Adipocyte (in vitro differentiated cells): ENCODE results near the gene NPEPPS.
A peak's percentile ranks its signal among the peaks of the same experiment; 100 is the strongest.
"Not testable (repeated sequence)": the region's sequence is repeated elsewhere in the genome, so short reads cannot be mapped to it uniquely, and the experiment has no call there.

Experiments
- DNase-seq: peaks from one replicate; pipeline ENCODE4 v3.0.0-alpha.2; 2015; ENCODE audit warnings: low read depth
- H3K27me3 ChIP-seq: replicated peaks from 2 replicates; pipeline ENCODE4 v1.7.0; 2013; ENCODE audit warnings: mild to moderate bottlenecking, low read length, moderate library complexity; ENCODE audit not compliant: control insufficient read depth, insufficient read depth
- H3K36me3 ChIP-seq: 2 replicates; pipeline ENCODE4 v1.7.0; 2013; ENCODE audit warnings: low read length, mild to moderate bottlenecking, moderate library complexity; ENCODE audit not compliant: control insufficient read depth, insufficient read depth, severe bottlenecking
- H3K4me1 ChIP-seq: 2 replicates; pipeline ENCODE4 v1.7.0; 2013; ENCODE audit warnings: mild to moderate bottlenecking, low read length, moderate library complexity; ENCODE audit not compliant: control insufficient read depth, insufficient read depth
- H3K4me3 ChIP-seq: 2 replicates; pipeline ENCODE4 v1.7.0; 2013; ENCODE audit warnings: mild to moderate bottlenecking, low read length, moderate library complexity
- H3K9ac ChIP-seq: 2 replicates; pipeline ENCODE4 v1.7.0; 2013; ENCODE audit warnings: mild to moderate bottlenecking, low read length, moderate library complexity
- H3K9me3 ChIP-seq: 2 replicates; pipeline ENCODE4 v1.7.0; 2013; ENCODE audit warnings: mild to moderate bottlenecking, low read length, moderate library complexity; ENCODE audit not compliant: control insufficient read depth

Gene NPEPPS

DNA sequence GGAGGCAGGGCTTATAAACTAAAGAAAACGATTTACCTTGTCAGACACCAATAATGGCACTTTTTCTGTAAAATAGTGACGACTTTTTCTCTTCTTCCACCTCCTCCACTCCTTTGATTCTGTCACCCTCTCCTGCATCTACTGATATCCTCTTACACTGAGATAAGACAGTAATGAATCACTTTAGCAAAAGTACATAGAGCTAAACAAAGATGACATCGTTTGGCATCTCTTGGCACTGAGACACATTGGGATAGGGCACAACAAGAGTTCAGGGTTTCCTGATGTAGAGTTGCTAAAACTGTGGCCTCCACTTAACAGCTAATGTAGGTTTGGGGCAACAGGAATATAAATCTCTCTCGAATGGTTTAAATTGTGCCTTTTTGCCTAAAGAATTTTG lies 10.6 kb upstream of the NPEPPS start:
- H3K9me3 ChIP-seq, DNase-seq, H3K4me3 ChIP-seq, H3K4me1 ChIP-seq, H3K9ac ChIP-seq, H3K36me3 ChIP-seq, H3K27me3 ChIP-seq: not testable (repeated sequence)

- H3K36me3 ChIP-seq, H3K4me3 ChIP-seq, H3K9ac ChIP-seq, DNase-seq, H3K27me3 ChIP-seq, H3K9me3 ChIP-seq, H3K4me1 ChIP-seq: not testable (repeated sequence)
These were observed 9.5 kb upstream of the NPEPPS start for GRCh38 chr17:47521434-47521833.

GRCh38 chr17:47522341-47522740 lies 8.6 kb upstream of the NPEPPS start:
- not testable (repeated sequence) for H3K27me3 ChIP-seq, H3K36me3 ChIP-seq, DNase-seq, H3K4me1 ChIP-seq, H3K9ac ChIP-seq, H3K4me3 ChIP-seq, H3K9me3 ChIP-seq

DNA sequence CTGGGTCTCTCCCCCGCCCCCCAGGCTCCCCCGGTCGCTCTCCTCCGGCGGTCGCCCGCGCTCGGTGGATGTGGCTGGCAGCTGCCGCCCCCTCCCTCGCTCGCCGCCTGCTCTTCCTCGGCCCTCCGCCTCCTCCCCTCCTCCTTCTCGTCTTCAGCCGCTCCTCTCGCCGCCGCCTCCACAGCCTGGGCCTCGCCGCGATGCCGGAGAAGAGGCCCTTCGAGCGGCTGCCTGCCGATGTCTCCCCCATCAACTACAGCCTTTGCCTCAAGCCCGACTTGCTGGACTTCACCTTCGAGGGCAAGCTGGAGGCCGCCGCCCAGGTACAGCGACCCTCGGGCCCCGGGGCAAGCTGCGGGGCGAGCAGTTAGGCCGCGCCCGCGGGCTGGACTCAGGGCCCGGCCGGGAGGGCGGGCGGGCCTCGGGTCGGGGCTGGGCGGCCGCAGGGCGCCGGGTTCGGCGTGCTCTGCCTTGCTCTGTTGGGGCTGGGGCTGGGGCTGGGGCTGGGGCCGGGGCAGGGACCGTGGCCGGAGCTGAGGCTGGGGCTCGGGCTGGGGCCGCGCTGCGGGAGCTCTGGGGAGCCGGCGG lies 419 bp downstream of the NPEPPS start:
- H3K27me3 ChIP-seq, H3K9me3 ChIP-seq, H3K4me1 ChIP-seq, H3K36me3 ChIP-seq: not testable (repeated sequence)
- peak overlapping the region; percentile 89 for H3K9ac ChIP-seq
- peak overlapping the region; percentile 83 for H3K4me3 ChIP-seq
- DNase-seq: peak; percentile 12

DNA sequence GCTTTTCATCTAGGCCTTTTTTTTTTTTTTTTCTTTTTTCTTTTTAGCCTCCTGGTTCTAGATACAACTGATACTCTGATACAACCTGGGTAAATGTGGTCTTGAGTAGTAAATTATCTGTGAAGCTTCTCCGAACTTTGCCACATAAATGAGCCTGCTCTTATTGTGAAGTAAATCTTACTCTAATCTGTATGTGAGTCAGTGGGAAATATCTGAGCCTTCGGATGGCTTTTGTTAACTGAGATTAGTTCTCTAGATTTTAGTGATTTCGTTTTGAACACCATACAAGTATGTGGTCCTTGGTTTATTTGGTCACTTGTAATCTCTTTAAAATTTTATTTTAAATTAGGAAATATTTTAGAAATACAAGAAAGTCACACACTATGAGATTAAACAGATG lies 8.2 kb downstream of the NPEPPS start:
- DNase-seq: peak; percentile 43
- H3K4me1 ChIP-seq, H3K9me3 ChIP-seq, H3K27me3 ChIP-seq, H3K36me3 ChIP-seq: not testable (repeated sequence)
- Histone ChIP-seq H3K4me3 (peak overlapping the region; percentile 58), H3K9ac (peak overlapping the region; percentile 63)

DNA sequence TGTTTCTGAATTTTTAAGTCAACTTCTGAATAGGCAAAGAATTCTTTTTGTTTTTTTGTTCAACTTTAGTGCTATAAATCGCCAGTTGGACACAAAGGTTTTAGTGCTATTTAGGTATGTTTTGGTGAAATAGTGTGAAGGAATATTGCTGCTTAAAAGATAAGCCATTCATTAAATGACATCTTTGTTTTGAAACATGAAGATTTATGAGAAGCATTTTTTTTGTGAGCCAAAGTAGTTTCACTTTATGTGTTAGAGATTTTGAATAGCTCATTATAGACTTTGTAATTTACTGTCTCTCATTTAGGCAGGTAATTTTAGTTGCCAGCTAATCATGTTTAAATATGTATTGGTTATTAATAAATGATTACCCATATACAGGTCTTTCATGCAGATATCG lies 10.8 kb downstream of the NPEPPS start:
- H3K4me3 ChIP-seq, DNase-seq, H3K36me3 ChIP-seq, H3K4me1 ChIP-seq, H3K9me3 ChIP-seq, H3K9ac ChIP-seq, H3K27me3 ChIP-seq: not testable (repeated sequence)

GRCh38 chr17:47544327-47544726 lies 13.4 kb downstream of the NPEPPS start:
- H3K36me3 ChIP-seq, H3K4me1 ChIP-seq, H3K4me3 ChIP-seq, H3K9ac ChIP-seq, H3K9me3 ChIP-seq, DNase-seq, H3K27me3 ChIP-seq: not testable (repeated sequence)

DNA sequence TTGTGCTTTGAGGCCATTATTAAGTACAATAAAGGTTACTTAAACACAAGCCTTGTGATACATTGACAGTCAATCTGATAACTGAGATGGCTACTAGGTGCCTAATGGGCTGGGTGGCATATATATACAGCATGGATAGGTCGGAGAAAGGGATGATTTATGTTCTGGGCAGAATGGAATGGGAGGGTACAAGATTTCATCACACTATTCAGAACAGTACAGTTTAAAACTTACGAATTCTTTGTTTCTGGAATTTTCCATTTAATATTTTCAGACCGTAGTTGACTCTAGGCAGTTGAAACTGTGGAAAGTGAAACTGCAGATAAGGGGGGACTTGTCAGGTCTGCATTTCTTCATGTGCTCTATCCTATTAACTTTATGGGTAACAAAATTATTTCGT lies 23.8 kb downstream of the NPEPPS start:
- H3K9me3 ChIP-seq, H3K4me3 ChIP-seq, H3K36me3 ChIP-seq, H3K4me1 ChIP-seq, H3K27me3 ChIP-seq: not testable (repeated sequence)
- peak; percentile 3 for DNase-seq
- H3K9ac ChIP-seq: peak overlapping the region; percentile 21

DNA sequence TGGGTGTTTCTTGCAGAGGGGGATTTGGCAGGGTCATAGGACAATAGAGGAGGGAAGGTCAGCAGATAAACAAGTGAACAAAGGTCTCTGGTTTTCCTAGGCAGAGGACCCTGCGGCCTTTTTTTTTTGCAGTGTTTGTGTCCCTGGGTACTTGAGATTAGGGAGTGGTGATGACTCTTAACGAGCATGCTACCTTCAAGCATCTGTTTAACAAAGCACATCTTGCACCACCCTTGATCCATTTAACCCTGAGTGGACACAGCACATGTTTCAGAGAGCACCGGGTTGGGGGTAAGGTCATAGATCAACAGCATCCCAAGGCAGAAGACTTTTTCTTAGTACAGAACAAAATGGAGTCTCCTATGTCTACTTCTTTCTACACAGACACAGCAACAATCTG lies 25.2 kb downstream of the NPEPPS start:
- not testable (repeated sequence) for H3K36me3 ChIP-seq, H3K4me1 ChIP-seq, H3K9ac ChIP-seq, H3K4me3 ChIP-seq, DNase-seq, H3K27me3 ChIP-seq, H3K9me3 ChIP-seq

DNA sequence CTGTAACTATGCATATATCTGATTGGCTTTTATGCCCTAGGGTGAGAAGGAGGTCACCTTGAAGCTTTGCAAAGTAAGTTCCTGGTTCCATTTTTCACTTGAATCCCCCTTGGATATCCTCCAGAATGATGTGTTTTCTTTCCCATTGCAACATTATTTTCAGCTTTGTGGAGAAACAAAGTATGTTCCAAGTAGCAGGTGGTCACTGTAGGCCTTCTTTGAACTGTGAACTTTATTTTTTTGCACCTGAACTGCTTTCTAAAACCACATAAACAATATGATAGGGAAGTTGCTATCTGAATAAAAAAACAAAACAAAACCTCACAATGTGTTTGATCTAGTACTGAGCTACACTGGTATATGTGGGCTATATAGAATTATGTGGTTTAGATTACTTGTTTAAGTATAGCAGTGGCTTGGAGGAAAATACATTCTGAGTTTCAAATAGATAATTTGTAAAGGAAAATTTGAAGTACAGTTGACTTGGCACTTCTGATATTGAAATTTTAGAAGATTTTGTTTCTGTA lies 29.7 kb downstream of the NPEPPS start:
- not testable (repeated sequence) for H3K4me1 ChIP-seq, H3K27me3 ChIP-seq, H3K9me3 ChIP-seq, H3K9ac ChIP-seq, H3K4me3 ChIP-seq, H3K36me3 ChIP-seq, DNase-seq

GRCh38 chr17:47561698-47562405 lies 30.9 kb downstream of the NPEPPS start:
- H3K9me3 ChIP-seq, H3K4me1 ChIP-seq, H3K4me3 ChIP-seq, DNase-seq, H3K36me3 ChIP-seq, H3K27me3 ChIP-seq, H3K9ac ChIP-seq: not testable (repeated sequence)

DNA sequence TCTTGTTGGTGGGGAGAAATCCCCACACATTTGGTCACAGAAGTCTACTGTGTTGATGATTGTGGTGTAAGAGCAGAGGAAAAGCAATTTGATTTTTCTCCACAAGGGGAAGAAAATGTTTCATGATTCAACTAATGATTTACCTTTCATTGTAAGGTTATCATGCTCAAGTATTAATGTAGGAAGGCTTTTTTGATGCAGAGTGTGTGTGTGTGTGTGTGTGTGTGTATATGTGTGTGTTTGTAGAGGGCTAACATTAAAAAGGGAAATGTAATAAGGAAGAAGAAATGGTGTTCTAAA lies 31.4 kb downstream of the NPEPPS start:
- not testable (repeated sequence) for H3K27me3 ChIP-seq, H3K9ac ChIP-seq

More for the DNA sequence above, 31.4 kb downstream of the NPEPPS start:
- not testable (repeated sequence) for H3K4me3 ChIP-seq, H3K4me1 ChIP-seq, H3K9me3 ChIP-seq, DNase-seq, H3K36me3 ChIP-seq
